Measurements from ENCODE around the gene CLK4.
A peak's percentile ranks its signal among the peaks of the same experiment; 100 is the strongest.

Gene CLK4

DNA sequence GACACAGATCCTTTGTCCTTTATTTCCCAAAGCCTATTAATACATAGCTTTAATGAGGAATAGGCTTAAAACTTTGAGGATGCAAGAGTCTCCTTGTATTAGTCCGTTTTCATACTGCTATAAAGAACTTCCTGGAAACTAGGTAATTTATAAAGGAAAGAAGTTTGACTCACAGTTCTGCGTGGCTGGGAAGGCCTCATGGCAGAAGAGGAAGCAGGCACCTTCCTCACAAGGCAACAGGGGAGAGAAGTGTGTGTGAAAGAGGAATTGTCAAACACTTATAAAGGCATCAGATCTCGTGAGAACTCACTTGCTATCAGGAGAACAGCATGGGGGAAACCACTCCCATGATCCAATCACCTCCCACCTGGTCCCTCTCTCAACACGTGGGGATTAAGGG, 5.4 kb upstream of the CLK4 start:
- DNase-seq = no peak

DNA sequence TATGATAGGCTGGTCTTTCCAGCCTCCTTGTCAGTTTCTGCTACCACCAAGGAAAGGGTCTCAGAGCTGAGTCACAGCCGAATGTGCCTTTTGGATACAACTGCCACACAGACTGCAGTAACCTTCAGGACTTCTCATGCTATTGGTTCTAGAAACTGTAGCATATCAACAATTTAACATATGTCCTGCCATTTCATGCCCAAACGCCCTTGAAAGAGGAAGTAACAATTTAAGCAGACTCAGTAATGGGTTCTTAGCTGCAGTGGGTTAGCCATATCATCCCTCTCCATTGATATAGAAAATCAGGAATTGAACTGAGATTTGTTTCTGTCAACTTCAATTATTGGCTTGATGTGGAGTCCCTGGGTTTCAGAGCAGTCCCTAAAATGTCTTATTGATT, 4.1 kb upstream of the CLK4 start:
- DNase-seq = no peak

DNA sequence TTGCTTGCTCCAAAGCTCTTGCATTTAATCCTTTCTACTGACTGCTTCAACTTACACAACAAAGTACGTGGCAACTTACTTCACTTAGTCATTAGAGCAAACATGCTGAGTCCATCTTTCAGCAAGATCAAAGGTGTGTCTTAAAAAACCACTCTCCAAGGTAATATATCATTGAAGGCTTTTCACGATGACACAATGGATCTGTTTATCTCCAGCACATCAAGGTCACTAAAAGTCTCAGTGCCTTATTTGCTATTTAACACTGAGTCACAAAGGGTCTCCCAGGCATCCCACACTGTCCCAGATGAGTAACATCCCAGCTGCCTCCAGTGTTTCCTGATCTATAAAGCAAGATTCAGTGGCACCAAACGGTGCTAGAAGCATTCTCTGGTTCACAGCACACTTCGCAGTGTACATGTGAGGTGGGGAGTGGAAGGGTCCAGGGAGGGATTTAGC, 3.7 kb upstream of the CLK4 start:
- no peak for DNase-seq

DNA sequence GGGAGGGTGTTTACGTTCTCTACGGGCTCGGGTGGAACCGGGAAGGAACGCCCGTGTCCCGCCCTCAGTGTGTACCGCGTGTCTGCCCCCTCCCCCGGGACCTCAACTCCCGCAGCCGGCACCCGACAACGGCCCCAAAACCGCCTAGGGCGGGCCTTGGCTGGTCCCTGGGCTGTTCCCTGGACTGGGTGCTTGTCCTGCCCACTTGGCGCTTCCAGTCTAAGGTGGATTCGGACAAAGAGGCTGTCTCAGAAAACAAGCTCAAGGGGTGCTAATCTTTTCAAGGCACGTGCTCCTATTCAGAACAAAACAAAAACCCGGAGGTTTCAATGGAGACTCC, 379 bp upstream of the CLK4 start:
- no peak for DNase-seq

DNA sequence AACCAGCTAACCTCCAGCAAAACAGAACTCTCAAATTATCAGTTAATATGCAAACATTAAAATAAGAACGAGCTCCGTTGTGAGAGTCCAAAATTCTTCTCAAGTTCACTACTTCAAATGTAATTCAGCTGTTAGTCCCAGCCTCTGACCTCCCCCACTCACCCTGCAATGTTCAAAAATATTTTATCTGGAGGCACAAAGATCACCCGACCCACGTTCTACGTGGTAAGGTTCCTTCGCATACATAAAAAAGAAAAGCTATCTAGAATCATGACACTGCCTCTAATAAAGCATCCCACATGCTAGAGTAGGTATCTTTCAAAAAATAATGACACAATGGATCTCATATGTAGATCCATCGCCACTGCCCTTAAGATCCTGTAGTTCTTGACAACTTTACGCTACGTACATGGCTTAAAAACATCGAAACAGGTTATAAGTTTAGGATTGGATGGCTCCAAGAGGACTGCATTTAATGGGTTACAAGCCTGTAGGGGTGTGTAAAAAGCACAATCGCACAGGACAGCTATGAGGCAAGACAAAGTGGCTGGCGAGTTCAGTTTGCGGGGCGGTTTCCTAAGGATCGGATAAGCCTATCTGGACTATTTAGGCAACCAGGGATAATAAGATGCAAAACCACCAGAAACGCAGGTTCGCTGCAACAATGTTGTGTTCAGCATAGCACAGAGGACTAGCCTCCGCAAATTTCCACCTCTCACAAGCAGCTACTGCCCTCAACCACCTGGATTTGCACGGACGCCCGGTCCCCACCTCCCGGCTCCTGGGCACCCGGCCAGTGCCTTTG, 969 bp downstream of the CLK4 start:
- DNase-seq = no peak

DNA sequence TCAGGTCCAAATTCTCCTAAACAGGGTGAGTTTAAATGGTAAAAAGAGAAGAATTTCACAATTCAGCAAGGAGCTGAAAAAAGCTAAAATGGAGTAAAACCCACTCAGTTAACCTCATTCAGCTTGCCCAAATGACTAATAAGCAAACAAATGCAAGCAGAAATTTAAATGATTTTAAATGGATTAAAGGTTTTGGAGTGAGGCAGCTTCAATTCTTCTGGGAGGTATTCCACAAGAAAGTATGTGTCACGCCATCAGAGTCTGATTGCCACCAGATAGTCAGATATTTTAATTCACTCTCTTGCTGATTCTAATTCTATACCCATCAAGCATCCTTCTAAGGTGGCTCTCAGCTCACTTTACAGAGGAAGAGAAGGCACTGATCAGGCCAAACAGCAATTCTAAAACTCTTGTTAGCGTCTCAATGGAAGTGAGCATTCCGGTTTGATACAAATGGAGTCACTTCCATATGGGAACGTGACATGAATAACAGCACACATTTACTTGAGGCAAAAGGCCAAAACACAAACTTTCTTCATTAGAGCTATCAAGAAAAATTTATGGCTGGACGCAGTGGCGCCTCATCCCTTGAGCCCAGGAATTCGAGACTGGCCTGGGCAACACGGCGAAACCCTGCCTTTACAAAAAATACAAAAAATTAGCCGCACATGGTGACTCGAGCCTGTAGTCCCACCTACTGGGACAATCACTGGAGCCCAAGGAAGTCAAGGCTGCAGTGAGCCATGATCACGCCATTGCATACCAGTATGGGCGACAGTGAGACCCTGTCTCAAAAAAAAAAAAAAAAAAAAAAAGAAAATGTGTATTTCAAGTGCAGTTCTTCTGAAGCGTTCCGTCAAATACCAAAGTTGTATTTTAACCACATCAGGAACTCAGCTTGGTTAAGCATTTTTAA, 2.0 kb downstream of the CLK4 start:
- no peak for DNase-seq

DNA sequence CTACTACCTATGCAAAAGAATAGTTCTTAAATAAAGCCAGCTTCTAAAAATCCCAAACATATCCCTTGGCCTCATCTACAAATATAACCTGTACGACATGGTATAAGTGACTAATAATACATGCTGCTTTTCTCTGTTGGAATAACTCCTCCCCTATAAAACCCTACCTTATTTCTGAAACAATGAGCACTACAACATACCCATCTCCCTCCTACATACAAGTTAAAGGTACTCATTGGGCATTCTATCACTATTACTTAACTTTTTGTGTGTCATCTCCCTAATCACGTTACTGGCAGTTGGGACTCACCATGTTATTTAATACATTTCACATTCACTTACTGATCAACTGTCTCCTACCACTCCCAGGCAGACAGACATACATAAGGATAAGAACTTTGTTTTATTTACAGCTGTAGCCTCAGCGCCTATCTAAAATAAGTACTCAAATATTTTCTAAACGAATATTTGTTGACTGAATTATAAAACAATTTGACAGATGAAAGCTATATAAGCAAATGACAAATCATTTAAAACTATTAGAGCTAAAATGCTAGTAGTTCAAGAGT, 4.1 kb downstream of the CLK4 start:
- DNase-seq = no peak

DNA sequence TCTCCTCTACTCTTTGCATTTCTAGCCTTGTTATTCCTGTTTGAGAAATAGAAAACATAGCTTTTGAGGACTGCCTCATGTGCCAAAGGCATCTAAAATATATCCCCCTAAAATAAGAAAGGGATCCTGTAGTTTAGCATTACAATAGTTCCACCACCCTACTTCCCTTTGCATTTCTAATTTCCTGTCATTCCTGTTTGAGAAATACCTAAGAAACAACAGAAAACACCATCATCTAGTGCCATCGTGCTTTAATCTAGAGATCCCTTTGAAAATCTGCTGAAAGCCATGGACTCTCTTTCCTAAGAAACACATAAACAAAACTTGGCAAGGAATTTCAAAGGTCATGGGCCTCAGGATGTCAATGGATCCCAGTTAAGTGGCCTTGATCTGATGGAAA, 7.5 kb downstream of the CLK4 start:
- DNase-seq = no peak

DNA sequence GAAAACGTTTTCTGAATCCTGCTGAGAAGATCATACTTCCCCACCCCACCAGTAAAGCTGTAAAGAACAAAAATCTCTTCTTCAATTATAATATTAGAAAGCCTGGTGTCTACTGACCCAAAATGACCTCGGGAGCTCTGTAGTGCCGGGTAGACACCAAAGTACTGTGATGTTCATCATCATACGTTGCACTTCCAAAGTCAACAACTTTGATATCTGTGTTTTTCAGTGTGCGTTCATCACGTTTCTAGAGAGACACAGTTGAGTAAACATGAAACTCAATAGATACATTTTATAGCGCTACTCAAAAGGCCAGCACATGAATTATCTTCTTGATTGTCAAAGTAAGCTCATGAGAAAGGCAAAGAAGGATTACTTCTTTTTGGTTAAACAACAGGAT, 14.6 kb downstream of the CLK4 start:
- no peak for DNase-seq

DNA sequence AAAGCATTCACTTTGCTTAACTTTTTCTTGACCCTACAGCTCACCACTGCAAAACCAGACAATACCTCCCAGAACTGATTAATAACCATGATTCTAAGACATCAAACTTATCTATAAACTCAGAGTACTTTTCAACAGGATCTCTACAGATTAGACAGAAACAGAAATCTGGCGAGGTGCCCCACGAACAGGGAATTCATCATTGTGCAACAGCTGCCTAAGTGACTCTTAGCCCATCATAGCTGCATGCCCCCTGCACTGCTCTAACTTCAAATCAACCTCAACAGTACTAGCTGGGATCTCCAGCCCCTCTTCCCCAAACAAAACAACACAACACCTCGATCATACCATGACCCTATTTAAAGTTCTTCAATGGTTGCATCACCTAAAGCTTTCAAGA, 20.6 kb downstream of the CLK4 start:
- DNase-seq = no peak

DNA sequence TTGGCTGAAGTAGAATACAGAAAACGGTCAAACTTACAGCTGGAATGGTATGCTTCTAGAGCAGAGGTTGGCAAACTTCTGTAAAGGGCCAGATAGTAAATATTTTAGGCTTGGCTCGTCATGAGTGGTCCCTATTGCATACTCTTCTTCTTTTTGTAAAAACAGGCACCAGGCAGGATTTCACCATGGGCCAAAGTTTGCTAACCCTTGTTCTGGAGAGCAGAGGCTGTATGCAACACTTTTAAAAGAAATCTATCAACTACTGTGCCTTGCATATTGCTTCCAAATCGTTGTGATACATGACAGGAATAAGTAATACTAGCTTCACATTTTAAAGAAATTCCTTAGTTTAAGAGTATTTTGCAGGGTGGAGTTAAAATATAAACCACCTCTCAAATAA, 21.1 kb downstream of the CLK4 start:
- no peak for DNase-seq

DNA sequence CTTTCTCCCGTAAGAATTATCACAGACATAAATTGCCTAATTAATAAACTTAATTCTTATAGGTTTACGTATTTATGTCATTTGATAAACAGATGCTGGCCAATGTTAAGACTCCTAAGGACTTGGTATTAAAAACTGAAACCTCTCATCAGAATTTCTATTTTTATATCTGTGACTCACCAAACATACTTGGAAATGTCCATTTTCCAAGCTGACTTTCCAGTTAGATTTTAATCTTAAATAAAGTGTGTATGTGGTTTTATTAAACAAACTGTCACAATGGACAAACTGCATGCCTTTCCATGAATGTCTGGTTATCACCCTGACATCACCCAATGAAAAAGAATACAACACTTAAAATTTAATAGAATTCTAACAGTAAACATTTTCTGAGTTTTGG, 24.1 kb downstream of the CLK4 start:
- no peak for DNase-seq

DNA sequence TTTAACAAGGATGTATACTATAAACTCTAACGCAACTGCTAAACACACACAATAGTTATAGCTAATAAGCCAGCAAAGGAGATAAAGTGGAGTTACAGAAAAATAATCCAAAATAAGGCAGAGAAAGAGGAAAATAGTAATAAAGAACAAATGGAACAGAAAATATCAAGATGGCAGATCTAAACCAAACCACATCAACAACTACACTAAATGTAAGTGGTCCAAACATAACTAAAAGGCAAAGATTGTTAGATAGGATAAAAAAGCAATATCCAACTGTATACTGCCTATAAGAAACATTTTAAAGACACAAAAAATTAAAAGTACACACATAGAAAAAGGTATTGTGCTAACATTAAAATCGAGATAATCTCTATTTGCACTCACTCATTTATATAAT, 31.1 kb downstream of the CLK4 start:
- no peak for DNase-seq

DNA sequence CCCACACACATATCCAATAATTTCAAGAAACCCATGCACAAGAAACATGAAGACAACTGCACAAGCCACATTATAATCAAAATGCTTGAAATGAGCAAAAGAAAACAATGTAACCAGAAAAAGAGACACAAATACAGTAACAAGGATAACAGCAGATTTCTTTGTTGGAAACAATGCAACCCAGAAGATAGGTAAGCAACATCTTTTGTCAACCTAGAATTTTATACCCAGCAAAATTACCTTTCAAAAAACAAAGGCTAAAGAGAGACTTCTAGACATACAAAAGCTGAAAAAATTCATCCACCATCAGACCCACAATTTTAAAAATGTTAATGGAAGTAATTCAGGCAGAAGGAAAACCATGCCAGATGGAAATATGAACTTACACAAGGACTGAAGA, 31.7 kb downstream of the CLK4 start:
- DNase-seq = no peak

DNA sequence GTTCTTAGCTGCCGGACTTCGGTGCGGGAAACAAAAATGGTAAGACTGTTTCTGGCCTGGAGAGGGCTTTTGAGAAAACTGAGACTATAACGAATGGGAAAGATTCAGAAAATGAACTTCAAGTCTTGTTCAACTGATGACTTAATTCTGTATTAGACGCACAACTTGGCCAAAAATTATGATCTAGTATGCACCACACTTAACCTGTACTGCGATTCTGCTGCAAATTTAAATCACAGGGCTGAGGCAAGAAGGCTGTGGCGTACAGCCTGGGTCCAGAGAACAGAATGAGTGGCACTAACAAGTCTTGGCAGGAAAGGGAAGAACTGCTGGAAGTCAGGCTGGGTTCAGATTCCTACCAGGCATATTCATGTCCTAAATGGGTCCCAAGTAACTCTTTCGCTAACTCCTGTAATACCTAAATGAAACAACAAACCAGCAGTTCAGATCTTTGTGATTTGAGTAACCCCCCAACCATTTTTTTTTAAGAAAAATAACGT, 35.9 kb downstream of the CLK4 start:
- no peak for DNase-seq

DNA sequence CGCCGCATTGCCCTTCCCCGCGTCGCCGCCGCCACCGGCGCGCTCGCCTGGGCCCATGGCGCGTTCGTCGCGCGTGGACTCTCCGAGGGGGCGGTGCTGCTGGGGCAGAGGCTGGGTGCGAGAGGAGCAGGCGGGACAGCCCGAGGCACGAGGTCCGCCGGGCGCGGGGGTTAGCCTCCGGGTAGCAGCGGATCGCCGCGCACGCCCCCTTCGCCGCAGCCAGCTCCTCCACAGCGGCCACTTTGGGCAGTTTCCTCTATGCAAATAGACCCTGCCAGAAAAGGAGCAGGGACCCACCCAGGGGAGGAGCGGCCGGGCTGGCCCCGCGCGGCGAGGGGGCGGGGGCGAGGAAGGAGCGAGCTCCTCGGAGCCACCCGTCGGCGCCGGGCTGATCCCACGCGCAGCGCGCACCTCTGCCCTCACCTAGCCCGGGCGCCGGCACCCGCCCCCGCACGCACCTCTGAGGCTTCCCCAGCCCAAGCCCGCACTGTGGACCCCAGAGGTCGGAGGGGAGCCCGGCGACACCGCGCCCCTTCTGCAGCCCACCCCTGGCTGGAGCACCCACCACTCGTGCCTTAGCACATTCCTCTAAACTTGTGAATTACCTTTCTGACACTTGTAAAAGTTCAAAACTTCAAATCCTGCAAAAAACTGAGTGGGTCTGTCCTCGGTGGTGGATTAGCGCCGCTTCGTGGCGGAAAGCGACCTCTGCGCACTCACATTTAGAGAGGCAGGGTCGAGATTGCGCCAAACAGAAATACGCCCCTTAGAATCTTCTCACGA, 36.5 kb downstream of the CLK4 start, which contains the start of gene COL23A1:
Gene COL23A1 (minus strand): TSS at position 253 of the 783 bp plus-strand sequence.
- DNase-seq = peak; percentile 18

DNA sequence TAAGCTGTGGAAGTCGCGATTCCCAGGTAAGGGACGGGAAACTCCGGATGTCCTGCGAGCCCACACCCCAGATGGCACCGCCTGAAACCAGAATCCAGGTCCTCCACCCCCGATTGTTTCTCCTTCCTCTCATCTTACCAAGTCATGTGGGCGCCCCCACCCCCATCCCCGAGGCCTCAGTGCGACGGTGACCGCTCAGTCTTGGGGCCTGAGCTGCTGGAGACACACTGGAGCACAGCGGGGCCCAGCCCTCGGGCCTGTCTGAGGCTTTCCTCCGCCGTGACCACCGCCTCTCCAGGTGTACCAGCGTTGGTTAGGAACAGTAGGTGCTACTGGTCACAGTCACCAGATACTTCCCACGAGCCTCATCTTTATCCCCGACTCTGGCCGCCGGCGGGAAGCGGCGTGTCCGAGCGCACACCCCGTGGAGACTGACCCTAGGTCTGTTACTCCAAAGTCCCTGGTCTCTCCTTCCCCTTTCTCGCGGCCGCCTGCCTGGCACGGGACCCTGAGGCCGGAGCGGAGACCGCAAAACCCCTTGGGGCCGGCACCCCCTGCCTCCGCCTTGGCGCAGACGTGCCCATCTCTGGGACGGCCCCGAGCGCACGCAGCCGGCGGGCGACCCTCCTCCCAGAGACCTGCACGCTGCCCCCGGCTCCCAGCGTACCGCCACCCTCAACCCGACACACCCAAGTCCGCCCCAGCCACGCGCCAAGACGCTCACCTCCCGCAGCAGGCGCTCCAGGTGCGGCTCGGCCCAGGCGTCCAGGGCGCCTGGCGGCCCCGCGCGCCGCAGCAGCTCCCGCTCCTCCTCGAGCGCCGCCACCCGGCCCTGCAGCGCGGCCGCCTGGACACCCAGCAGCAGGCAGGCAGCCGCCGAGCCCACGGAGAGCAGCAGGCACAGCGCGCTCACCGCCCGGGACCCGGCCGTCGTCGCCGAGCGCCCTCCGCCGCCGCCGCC, 37.4 kb downstream of the CLK4 start:
- no peak for DNase-seq

DNA sequence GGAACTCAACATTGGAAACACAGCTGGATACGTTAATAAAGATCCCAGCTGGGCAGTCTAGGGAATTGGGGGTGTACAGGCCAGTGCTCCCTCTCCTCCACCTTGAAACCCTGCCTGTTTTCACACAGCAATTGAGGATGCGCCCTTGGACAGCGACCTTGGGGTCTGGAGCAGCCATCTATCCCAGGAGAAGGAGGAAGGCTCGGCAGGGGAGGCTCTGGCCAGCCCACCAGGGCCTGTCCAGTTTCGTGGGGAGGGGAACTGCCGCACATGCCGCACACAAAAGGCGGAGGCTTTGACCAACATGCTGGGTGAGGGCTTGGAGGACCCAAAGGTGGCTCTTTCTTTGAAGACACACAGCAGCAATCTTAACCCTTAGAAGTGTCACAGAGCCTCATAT, 38.1 kb downstream of the CLK4 start:
- no peak for DNase-seq

DNA sequence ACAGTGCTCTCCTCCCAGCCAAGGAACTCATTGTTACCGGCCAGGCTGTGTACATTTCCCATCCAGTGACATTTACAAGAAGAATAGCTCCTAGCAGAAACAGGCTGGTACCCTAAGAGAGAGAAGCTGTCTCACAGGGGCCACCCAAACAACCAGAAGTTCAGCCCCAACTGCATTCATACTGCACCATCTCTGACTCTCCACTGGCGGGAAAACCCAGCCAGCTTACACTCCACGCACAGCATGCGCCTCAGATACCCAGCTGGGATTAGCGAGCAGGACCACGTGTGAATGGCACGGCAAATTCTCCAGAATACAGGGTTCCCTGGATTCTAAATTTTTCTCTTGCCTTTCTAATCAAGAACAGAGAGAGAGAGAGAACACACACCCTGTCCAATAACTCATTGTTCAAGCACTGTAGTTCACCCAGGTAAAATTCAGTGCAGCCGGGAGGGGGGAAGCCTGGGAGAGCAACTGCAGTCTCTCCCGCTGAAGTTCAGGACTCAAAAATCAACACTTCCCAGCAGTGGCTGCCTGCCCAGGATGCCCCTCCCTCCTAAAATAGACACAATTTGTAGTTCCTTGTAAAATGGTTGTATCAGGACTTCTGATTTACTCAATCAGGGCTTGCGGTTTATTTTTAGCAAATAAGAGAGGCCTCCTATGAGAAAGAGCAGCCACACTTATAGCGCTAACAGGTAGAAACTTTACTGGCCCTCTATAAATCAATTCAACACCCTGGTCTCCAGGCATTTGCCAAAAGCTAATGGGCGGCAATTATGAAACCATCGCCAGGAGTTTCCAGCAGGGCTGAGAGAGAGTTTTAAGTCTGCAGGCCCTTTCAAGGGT, 38.9 kb downstream of the CLK4 start:
- no peak for DNase-seq

DNA sequence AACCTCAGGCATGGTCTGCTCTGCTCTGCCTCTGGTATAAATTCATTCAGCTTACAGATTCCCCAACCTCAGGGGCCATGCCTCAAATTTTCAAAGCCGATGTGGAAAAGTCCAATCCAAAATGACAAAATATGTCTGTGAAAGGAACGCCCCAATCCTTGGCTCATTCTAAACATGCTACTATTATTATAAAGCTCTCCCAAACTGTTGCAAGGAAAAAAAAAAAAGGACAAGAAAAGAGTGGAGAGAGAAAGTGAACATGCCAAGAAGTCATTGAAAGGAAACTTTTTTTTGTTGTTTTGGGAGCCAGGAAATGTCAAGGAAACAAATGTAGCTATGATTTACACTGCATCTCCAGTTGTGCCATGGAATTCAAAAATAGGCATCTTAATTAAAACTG, 40.5 kb downstream of the CLK4 start:
- no peak for DNase-seq

DNA sequence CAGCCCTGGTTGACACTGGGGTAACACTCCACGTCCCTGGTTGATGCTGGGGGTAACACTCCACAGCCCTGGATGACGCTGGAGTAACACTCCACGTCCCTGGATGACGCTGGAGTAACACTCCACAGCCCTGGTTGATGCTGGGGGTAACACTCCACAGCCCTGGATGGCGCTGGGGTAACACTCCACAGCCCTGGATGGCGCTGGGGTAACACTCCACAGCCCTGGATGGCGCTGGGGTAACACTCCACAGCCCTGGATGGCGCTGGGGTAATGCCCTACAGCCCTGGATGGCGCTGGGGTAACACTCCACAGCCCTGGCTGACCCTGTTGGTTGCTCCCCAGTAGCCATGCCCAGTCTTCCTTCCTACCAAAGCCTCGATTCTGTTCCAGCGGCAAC, 41.4 kb downstream of the CLK4 start:
- peak; percentile 34 for DNase-seq
